GM12875 (cell line): ENCODE results near the gene PCYOX1L.

ENCODE experiments used
- H3K4me3 ChIP-seq: one replicate; pipeline ENCODE4 v1.5.1; 2011; ENCODE audit warnings: low read depth, low read length, control low read depth
- CTCF ChIP-seq: IDR thresholded peaks from 2 replicates; pipeline ENCODE4 v1.5.1; 2011; ENCODE audit warnings: low read depth, mild to moderate bottlenecking, control low read depth, inconsistent platforms, low read length, moderate library complexity, borderline replicate concordance; ENCODE audit not compliant: insufficient read depth

PCYOX1L gene

GRCh38 chr5:149418910-149419531 is 61.2 kb downstream of the PCYOX1L start:
- no peak overlapping the region for H3K4me3 ChIP-seq
- TF ChIP-seq CTCF, result no peak
